Prostate gland (tissue), 2 donors: ENCODE measurements around the gene IRF2. TPM values are rescaled to one million over a fixed set of nuclear protein-coding genes. Genes with fewer than 3 reads are reported as not detected.

ENCODE experiments used
- DNase-seq: peaks from one replicate; pipeline ENCODE4 v3.0.0-alpha.2; 2019; ENCODE audit warnings: low spot score
- H3K27ac ChIP-seq, 2 donors: fragments of 200-600 bp; sonication (generic); 2 replicates each; pipeline ENCODE4 v1.5.1; 2017 to 2019
- H3K27me3 ChIP-seq: fragments of 200-600 bp; sonication (generic); replicated peaks from 2 replicates; pipeline ENCODE4 v1.5.1; 2019; ENCODE audit not compliant: insufficient read depth
- H3K36me3 ChIP-seq, 2 donors: fragments of 200-600 bp; sonication (generic); 1 replicate in 1 of 2; 2 replicates in 1 of 2; pipeline versions ENCODE4 v1.5.1 to v1.8.1; 2017 to 2019
- H3K4me1 ChIP-seq: fragments of 200-600 bp; sonication (generic); replicated peaks from 2 replicates; pipeline ENCODE4 v1.5.1; 2019
- H3K4me3 ChIP-seq, 2 donors: fragments of 200-600 bp; sonication (generic); 2 replicates each; pipeline ENCODE4 v1.5.1; 2017 to 2019
- H3K9me3 ChIP-seq: fragments of 200-600 bp; sonication (generic); 2 replicates; pipeline ENCODE4 v1.5.1; 2017
- CTCF ChIP-seq, 4 experiments: fragments of 200-600 bp in 2 of 4; fragments of 450-650 bp in 2 of 4; sonication (generic) in 2 of 4; IDR thresholded peaks; 1 replicate in 3 of 4; 2 replicates in 1 of 4; pipeline ENCODE4 v1.5.1; 2016 to 2019; ENCODE audit warnings: antibody characterized with exemption in 4 of 4, mild to moderate bottlenecking in 2 of 4, moderate library complexity in 2 of 4
- POLR2A ChIP-seq: fragments of 450-650 bp; IDR thresholded peaks from one replicate; pipeline ENCODE4 v1.6.1; 2016; ENCODE audit warnings: antibody characterized with exemption, mild to moderate bottlenecking
- POLR2AphosphoS5 ChIP-seq: sonication (generic); formaldehyde crosslinking; IDR thresholded peaks from one replicate; pipeline ENCODE4 v1.6.1; 2017; ENCODE audit warnings: antibody characterized with exemption
- WGBS: methylation state at CpG from one replicate; pipeline ENCODE4 v1.1.5; 2018; 5-methylcytosine and 5-hydroxymethylcytosine counted together
- intact Hi-C: fragments of 100-400 bp; cut with DNase I; formaldehyde crosslinking; loops from one replicate; pipeline ENCODE4 v1.14.2; 2022
- total RNA-seq, 2 donors: library from RNA; depleted of rRNA; stranded (reverse); fragments of >200 nt; gene quantifications; one replicate each; pipeline ENCODE4 v1.1.0, GENCODE V29; 2016

Gene IRF2
- total RNA-seq, 2 donors from 2014 or later: 40.7 to 49.9 TPM

DNA sequence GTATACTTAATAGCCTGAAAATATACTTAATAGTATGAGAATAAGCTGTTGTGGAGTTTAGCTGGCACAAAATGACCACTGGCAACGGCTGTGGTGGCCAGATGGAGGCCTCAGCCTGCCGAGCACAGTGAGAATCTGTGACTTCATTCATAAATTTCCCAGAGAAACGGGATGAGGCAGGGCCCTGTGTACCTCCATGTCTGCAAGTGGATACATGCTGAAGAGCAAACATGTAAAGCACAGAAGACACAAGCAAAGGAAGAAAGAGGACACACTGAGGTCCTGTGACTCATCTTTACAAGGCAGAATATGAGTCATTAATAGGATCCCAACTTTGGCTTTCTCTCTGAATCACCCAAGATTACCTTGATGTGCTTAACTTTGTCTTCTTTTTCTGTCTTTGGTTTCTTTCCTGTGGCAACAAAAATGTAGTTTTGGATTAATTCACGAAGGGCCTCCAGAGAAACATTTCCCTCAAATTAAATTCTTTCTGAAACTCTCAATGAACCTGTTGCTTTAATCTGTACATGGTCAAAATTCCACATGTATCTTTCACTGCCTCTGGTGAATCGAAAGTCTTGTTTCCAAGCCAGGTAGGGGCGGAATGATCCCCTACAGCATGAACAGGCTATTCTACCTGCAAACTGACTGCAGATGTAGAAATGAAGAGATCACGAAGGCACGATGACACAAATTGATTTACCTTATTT lies 56.4 kb downstream of the IRF2 start:
- intact Hi-C loops: no loop called here
- Histone ChIP-seq H3K9me3 (no peaks in the 10 kb centered on the region), H3K27ac (peak overlapping the region; percentile 75 to 76), H3K4me1 (peaks cover 11% of the 10 kb centered on the region), H3K4me3 (no peak overlapping the region), H3K27me3 (no peaks in the 10 kb centered on the region), H3K36me3 (no peaks in the 10 kb centered on the region)
- TF ChIP-seq POLR2A: no peak
- TF ChIP-seq CTCF (IDR thresholded peaks at IDR 0.05): peak in 1 of 4 experiments; percentile 19
- TF ChIP-seq POLR2AphosphoS5: peak; percentile 99
- 31% methylated on average over 8 of the region's 8 CpGs for WGBS
- peak; percentile 88 for DNase-seq

GRCh38 chr4:184416913-184417734 lies 57.2 kb downstream of the IRF2 start:
- peaks cover 11% of the 10 kb centered on the region for H3K4me1 ChIP-seq
- no peak overlapping the region for H3K4me3 ChIP-seq
- no peaks in the 10 kb centered on the region for H3K27me3 ChIP-seq
- H3K27ac ChIP-seq: peak overlapping the region; percentile 75 to 76
- DNase-seq: no peak
- H3K36me3 ChIP-seq: no peaks in the 10 kb centered on the region
- TF ChIP-seq CTCF (IDR thresholded peaks at IDR 0.05) (no peak), POLR2AphosphoS5 (no peak), POLR2A (no peak)
- intact Hi-C loops: no loop called here
- no peaks in the 10 kb centered on the region for H3K9me3 ChIP-seq
- 51% methylated on average over 12 of the region's 12 CpGs for WGBS

DNA sequence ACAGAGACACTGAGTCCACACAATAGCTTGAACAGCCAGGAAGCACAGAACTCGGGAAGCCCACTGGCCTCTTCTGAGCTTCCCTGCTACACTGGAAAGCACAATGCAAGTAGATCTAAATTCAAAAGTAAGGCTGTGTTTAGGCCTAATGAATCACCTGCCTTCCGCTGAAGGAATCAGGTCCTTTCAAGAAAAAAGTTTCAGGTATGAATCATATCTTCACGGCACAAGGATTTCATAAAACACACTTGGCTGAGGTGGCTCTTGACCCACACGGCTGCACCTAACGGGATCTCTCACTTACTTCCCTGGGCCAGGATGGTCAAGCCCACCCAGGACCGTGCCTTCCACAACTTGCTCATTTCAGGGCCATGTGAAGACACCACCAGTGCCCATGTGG lies 59.3 kb downstream of the IRF2 start:
- H3K27ac ChIP-seq: no peak overlapping the region
- WGBS: 84% methylated on average over 6 of the region's 6 CpGs
- no peak overlapping the region for H3K4me3 ChIP-seq
- H3K27me3 ChIP-seq: no peaks in the 10 kb centered on the region
- intact Hi-C loops: no loop called here
- DNase-seq: no peak
- no peaks in the 10 kb centered on the region for H3K9me3 ChIP-seq
- TF ChIP-seq POLR2A (no peak), POLR2AphosphoS5 (no peak), CTCF (IDR thresholded peaks at IDR 0.05) (no peak)
- H3K4me1 ChIP-seq: peaks cover 11% of the 10 kb centered on the region
- H3K36me3 ChIP-seq: no peaks in the 10 kb centered on the region

- H3K4me3 ChIP-seq: no peak overlapping the region
- H3K36me3 ChIP-seq: no peaks in the 10 kb centered on the region
- 87% methylated on average over 13 of the region's 13 CpGs for WGBS
- TF ChIP-seq POLR2A (no peak), CTCF (IDR thresholded peaks at IDR 0.05) (no peak), POLR2AphosphoS5 (no peak)
- no peak overlapping the region for H3K27ac ChIP-seq
- H3K27me3 ChIP-seq: no peaks in the 10 kb centered on the region
- DNase-seq: no peak
- no peaks in the 10 kb centered on the region for H3K9me3 ChIP-seq
- intact Hi-C loops: no loop called here
- H3K4me1 ChIP-seq: peaks cover 11% of the 10 kb centered on the region
Observed at GRCh38 chr4:184413261-184414046, 60.9 kb downstream of the IRF2 start.
